Coronary artery (tissue), 2 donors: ENCODE results near the gene GABRA4.

Experiments
- DNase-seq: peaks from one replicate; pipeline ENCODE4 v3.0.0-alpha.2; 2017; ENCODE audit warnings: low spot score
- H3K27ac ChIP-seq, 2 donors: fragments of 200-600 bp; sonication (generic); one replicate each; pipeline ENCODE4 v1.5.1; 2016 to 2019
- H3K4me3 ChIP-seq: fragments of 200-600 bp; sonication (generic); 2 replicates; pipeline ENCODE4 v1.5.1; 2016; ENCODE audit warnings: mild to moderate bottlenecking, moderate library complexity
- CTCF ChIP-seq: fragments of 200-600 bp; sonication (generic); IDR thresholded peaks from one replicate; pipeline ENCODE4 v1.5.1; 2019; ENCODE audit warnings: antibody characterized with exemption

Gene GABRA4

DNA sequence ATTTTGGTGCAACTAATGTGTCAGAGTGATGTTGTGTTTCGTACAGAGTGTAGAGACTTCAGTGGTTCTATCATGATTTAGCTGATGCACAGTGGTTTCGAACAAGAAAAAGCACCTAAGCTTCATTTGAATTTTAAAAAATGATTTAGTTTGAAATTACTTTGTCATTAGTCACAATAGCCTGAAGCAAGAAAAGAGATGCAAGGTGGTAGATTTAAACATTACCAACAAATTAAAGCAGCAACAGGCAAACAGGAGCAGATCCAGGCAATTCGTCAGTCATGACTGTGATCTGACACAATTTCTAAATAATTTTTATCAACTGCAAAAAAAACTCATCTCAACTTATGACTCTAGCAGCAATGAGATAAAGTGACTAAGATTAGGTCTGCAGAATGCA is 59.7 kb downstream of the GABRA4 start:
- no peak for DNase-seq
- TF ChIP-seq CTCF = no peak
- peak overlapping the region in 1 of 2 donors; percentile 54 for H3K27ac ChIP-seq
- peak overlapping the region; percentile 1 for H3K4me3 ChIP-seq

DNA sequence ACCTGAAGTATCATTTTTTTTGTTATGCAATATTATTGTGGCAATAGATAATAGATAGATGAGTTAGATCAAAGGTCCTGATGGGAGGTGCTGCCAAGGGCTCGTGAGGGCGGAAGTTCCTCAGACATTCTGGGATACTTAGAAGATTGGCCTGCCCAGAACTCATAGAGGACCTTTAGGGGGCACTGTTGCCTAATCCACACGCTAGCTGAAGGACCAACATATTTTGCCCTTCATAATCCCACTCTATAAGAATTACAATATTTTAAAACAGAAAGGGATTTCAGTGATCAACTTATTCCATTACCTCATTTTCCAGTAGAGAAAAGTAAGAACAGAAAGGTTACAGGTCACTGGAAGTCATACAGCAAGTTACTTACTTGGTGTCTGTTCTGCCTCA is 61.4 kb downstream of the GABRA4 start:
- peak; percentile 64 for TF ChIP-seq CTCF
- Histone ChIP-seq H3K4me3 (no peak overlapping the region), H3K27ac (peak overlapping the region in 1 of 2 donors; percentile 29)
- DNase-seq = no peak

GRCh38 chr4:46930891-46931290 is 62.5 kb downstream of the GABRA4 start:
- no peak for DNase-seq
- H3K4me3 ChIP-seq = no peak overlapping the region
- H3K27ac ChIP-seq = no peak overlapping the region
- no peak for TF ChIP-seq CTCF

GRCh38 chr4:46927201-46927600 is 66.2 kb downstream of the GABRA4 start:
- DNase-seq = no peak

GRCh38 chr4:46924789-46925529 is 68.4 kb downstream of the GABRA4 start:
- Histone ChIP-seq H3K4me3 (no peak overlapping the region), H3K27ac (no peak overlapping the region)
- TF ChIP-seq CTCF = no peak
- no peak for DNase-seq

More at GRCh38 chr4:46927201-46927600, 66.2 kb downstream of the GABRA4 start:
- Histone ChIP-seq H3K27ac (no peak overlapping the region), H3K4me3 (no peak overlapping the region)
- no peak for TF ChIP-seq CTCF

GRCh38 chr4:46922205-46922604 is 71.2 kb downstream of the GABRA4 start:
- no peak for DNase-seq
- Histone ChIP-seq H3K27ac (no peak overlapping the region), H3K4me3 (no peak overlapping the region)
- no peak for TF ChIP-seq CTCF

DNA sequence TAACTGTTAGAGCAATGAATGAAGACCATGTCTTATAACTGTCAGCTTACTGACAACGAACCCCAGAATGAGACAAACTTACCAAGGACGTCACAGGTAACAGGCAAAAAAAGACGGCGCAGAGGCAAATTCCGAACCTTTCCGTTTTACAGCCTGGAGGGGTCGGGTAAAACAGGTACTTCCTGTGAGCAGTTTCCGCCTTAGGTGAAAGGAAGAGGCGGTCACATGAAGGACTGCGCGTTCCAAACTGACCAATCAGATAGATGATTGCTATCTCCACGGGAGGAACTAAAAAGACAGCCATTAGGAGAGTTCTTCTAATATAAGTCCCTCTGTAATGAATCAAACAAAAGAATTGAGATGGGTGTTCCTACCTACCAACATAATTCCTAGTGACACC is 84.3 kb downstream of the GABRA4 start, which contains the start of gene COX7B2:
Gene COX7B2 (minus strand): TSS at position 168 of the 400 bp plus-strand sequence. CDS start 174,053 bp downstream, outside the sequence.
- no peak within 1 kb of the TSS for H3K4me3 ChIP-seq
- TF ChIP-seq CTCF = no peak
- no peak for DNase-seq
- no peak within 1 kb of the TSS for H3K27ac ChIP-seq
